Left lung (tissue), 10 donors: ENCODE results near the gene GARIN3. TPM values are rescaled to one million over a fixed set of nuclear protein-coding genes. Genes with fewer than 3 reads are reported as not detected.

Experiments used
- ATAC-seq: fragments of 200-7000 bp; cut with Tn5 transposase; one replicate; pipeline ENCODE4 v1.9.1; 2020; ENCODE audit warnings: moderate library complexity
- DNase-seq, 4 donors: peaks; one replicate each; pipeline ENCODE4 v3.0.0-alpha.2; 2013 to 2020
- H3K27ac ChIP-seq, 2 donors: fragments of 200-600 bp; sonication (generic) in 1 of 2; one replicate each; pipeline versions ENCODE4 v1.5.0 to v1.8.0; 2020 to 2021
- H3K27me3 ChIP-seq, 2 donors: fragments of 200-600 bp; sonication (generic) in 1 of 2; one replicate each; pipeline versions ENCODE4 v1.5.0 to v1.8.0; 2020 to 2021
- H3K36me3 ChIP-seq, 2 donors: fragments of 200-600 bp; sonication (generic) in 1 of 2; one replicate each; pipeline versions ENCODE4 v1.5.0 to v1.8.0; 2020 to 2021
- H3K4me1 ChIP-seq, 2 donors: fragments of 200-600 bp; one replicate each; pipeline ENCODE4 v1.8.0; 2021
- H3K4me3 ChIP-seq, 2 donors: fragments of 200-600 bp; sonication (generic) in 1 of 2; one replicate each; pipeline versions ENCODE4 v1.5.0 to v1.8.0; 2020 to 2021; ENCODE audit warnings: mild to moderate bottlenecking in 1 of 2
- H3K9me3 ChIP-seq, 2 donors: fragments of 200-600 bp; sonication (generic) in 1 of 2; one replicate each; pipeline versions ENCODE4 v1.5.0 to v1.8.0; 2020 to 2021
- CTCF ChIP-seq, 2 donors: fragments of 200-600 bp; sonication (generic) in 1 of 2; IDR thresholded peaks; one replicate each; pipeline versions ENCODE4 v1.5.0 to v1.8.0; 2021; ENCODE audit warnings: antibody characterized with exemption in 2 of 2
- intact Hi-C, 2 donors: fragments of 100-400 bp; cut with DNase I; formaldehyde crosslinking; loops; one replicate each; pipeline versions ENCODE4 v1.11.2 to v1.14.2; 2022
- polyA plus RNA-seq, 6 donors: library from polyadenylated mRNA; unstranded; fragments of 120-200 nt; gene quantifications; one replicate each; pipeline ENCODE4 v1.2.1, GENCODE V29; 2013; ENCODE audit not compliant: insufficient read length in 6 of 6
- total RNA-seq, 2 donors: library from RNA; stranded (reverse); fragmentation: NEBNext Ultra II Directional; extraction: Animal tissue kit (Norgen Biotek cat#: 25700); gene quantifications; one replicate each; pipeline ENCODE4 v1.2.1, GENCODE V29; 2021
- donor health status: DM: no; HTN: yes; CAD: no.
- donor health status: DM: no; HTN: no; CAD: no.

GARIN3 gene
- total and polyA plus RNA-seq, 8 donors, result not detected

GRCh38 chr5:157184117-157184670 is 18.1 kb upstream of the GARIN3 start:
- Histone ChIP-seq H3K9me3 (no peaks in the 10 kb centered on the region), H3K4me1 (no peaks in the 10 kb centered on the region), H3K4me3 (peak overlapping the region in 1 of 2 donors; percentile 21), H3K27me3 (no peaks in the 10 kb centered on the region), H3K27ac (no peak overlapping the region), H3K36me3 (no peaks in the 10 kb centered on the region)
- intact Hi-C loops, result no loop called here
- no peak for DNase-seq
- TF ChIP-seq CTCF (IDR thresholded peaks at IDR 0.05), result no peak
- no peak for ATAC-seq

GRCh38 chr5:157182143-157182757 is 16.2 kb upstream of the GARIN3 start:
- no peak for TF ChIP-seq CTCF (IDR thresholded peaks at IDR 0.05)
- no peaks in the 10 kb centered on the region for H3K36me3 ChIP-seq
- H3K27ac ChIP-seq, result no peak overlapping the region
- no peaks in the 10 kb centered on the region for H3K4me1 ChIP-seq
- DNase-seq, result no peak
- H3K9me3 ChIP-seq, result no peaks in the 10 kb centered on the region
- H3K4me3 ChIP-seq, result peak overlapping the region in 1 of 2 donors; percentile 21
- intact Hi-C loops, result no loop called here
- no peak for ATAC-seq
- H3K27me3 ChIP-seq, result no peaks in the 10 kb centered on the region

GRCh38 chr5:157180374-157181264 is 14.6 kb upstream of the GARIN3 start, which contains the start of gene ITK:
Gene ITK (plus strand): TSS chr5:157180840. CDS start chr5:157180978, 138 bp downstream.
- Histone ChIP-seq H3K9me3 (no peaks in the 10 kb centered on the region), H3K27ac (no peak within 1 kb of the TSS), H3K36me3 (no peaks in the 10 kb centered on the region), H3K4me1 (no peaks in the 10 kb centered on the region), H3K27me3 (no peaks in the 10 kb centered on the region), H3K4me3 (peak within 1 kb of the TSS in 1 of 2 donors; percentile 21)
- intact Hi-C loops, result no loop called here
- no peak for TF ChIP-seq CTCF (IDR thresholded peaks at IDR 0.05)
- DNase-seq (no peak), ATAC-seq (no peak)

DNA sequence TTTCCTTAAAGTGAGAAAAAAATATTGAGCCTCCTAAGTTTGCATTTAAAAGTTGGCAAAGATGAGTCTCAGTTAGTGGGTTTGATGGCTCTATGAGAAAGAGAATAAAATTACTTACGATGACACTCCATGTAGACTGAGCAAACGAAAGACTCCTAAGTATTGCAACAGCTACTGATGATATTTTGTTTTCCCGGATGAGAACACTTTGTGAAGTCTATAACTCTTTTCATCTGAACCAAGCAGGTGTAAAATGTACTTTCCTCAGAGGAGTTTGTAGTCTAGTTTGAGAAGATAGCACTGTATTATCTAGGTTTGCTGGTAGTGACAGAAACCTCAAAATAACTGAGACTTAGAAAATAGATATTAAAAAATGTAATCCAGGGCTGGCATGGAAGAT is 12.9 kb upstream of the GARIN3 start:
- Histone ChIP-seq H3K36me3 (no peaks in the 10 kb centered on the region), H3K27ac (no peak overlapping the region), H3K4me3 (no peak overlapping the region), H3K4me1 (no peaks in the 10 kb centered on the region), H3K27me3 (no peaks in the 10 kb centered on the region), H3K9me3 (no peaks in the 10 kb centered on the region)
- intact Hi-C loops, result no loop called here
- TF ChIP-seq CTCF (IDR thresholded peaks at IDR 0.05), result no peak
- DNase-seq (no peak), ATAC-seq (no peak)

DNA sequence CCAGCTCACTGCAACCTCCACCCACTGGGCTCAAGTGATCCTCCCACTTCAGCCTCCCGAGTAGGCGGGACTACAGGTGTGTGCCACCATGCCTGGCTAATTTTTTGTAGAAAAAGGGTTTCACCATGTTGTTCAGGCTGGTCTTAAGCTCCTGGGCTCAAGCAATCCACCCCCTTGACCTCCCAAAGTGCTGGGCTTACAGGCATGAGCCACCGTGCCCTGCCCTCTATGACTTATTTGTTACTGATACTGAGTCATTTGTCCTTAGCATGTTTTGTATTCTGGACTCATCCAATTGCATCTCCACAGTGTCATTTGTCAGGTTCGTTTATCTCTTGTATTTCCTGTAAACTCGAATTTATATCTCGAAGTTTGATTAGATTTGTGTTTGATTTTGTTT is 11.9 kb upstream of the GARIN3 start:
- intact Hi-C loops, result no loop called here
- Histone ChIP-seq H3K27me3 (no peaks in the 10 kb centered on the region), H3K9me3 (no peaks in the 10 kb centered on the region), H3K27ac (no peak overlapping the region), H3K36me3 (no peaks in the 10 kb centered on the region), H3K4me1 (no peaks in the 10 kb centered on the region), H3K4me3 (no peak overlapping the region)
- ATAC-seq (no peak), DNase-seq (no peak)
- TF ChIP-seq CTCF (IDR thresholded peaks at IDR 0.05), result no peak
